HepG2 (cell line): ENCODE results near the gene CNN3. TPM values are rescaled to one million over a fixed set of nuclear protein-coding genes. Genes with fewer than 3 reads are reported as not detected.

Experiments used
- ATAC-seq: fragments of 200-7000 bp; cut with Tn5 transposase; 3 replicates; pipeline ENCODE4 v1.9.1; 2020; ENCODE audit warnings: mild to moderate bottlenecking, moderate library complexity
- BruUV-seq: library from RNA; stranded (reverse); fragments of 400-500 nt; replicated peaks from 2 replicates; lab custom pipeline; 2021; lab: Mats Ljungman, UMichigan
- CTCF ChIA-PET: fragments of 300-600 bp; formaldehyde crosslinking; extraction: SDS; loops from one replicate; lab custom pipeline; 2021; ENCODE audit warnings: low total read pairs, inconsistent platforms, low intra/inter-chr PET ratio; lab: Yijun Ruan, JAX
- POLR2A ChIA-PET: fragments of 350-600 bp; sonication (Branson Sonifier 250); formaldehyde crosslinking; loops from one replicate; lab custom pipeline; 2020; ENCODE audit warnings: antibody characterized with exemption, inconsistent platforms; lab: Yijun Ruan, JAX
- DNase-seq: peaks from one replicate; pipeline ENCODE4 v3.0.0-alpha.2; 2015; ENCODE audit warnings: low spot score
- FAIRE-seq: peaks from 3 replicates; lab custom pipeline; 2011; peaks lifted over from hg19 to GRCh38; lab: Jason Lieb, UNC
- H2AFZ ChIP-seq: one replicate; pipeline ENCODE4 v1.6.1; 2011; ENCODE audit warnings: low read length, inconsistent platforms
- H3K27ac ChIP-seq: fragments of 300-600 bp; 3 replicates; pipeline ENCODE4 v1.8.0; 2011; ENCODE audit warnings: mixed run types, mild to moderate bottlenecking, mixed read lengths, low read length, inconsistent platforms; ENCODE audit not compliant: insufficient read depth; ENCODE audit errors: extremely low read length
- H3K27me3 ChIP-seq, 2 experiments: fragments of 200-600 bp in 1 of 2; 2 replicates in 1 of 2; 3 replicates in 1 of 2; pipeline versions ENCODE4 v1.6.0 to v1.8.0; 2011; ENCODE audit warnings: low read length in 2 of 2, mild to moderate bottlenecking in 2 of 2, moderate library complexity in 2 of 2, inconsistent platforms in 1 of 2; ENCODE audit not compliant: insufficient read depth in 2 of 2, control insufficient read depth in 1 of 2
- H3K36me3 ChIP-seq, 2 experiments: fragments of 200-600 bp in 1 of 2; replicated peaks in 1 of 2; 2 replicates in 1 of 2; 3 replicates in 1 of 2; pipeline versions ENCODE4 v1.5.1 to v1.8.0; 2011; ENCODE audit warnings: low read length in 2 of 2, inconsistent platforms in 1 of 2; ENCODE audit not compliant: insufficient read depth in 2 of 2, control insufficient read depth in 1 of 2
- H3K4me1 ChIP-seq: 2 replicates; pipeline ENCODE4 v1.5.1; 2012; ENCODE audit warnings: low read length, inconsistent platforms; ENCODE audit not compliant: insufficient read depth
- H3K4me2 ChIP-seq: 2 replicates; pipeline ENCODE4 v1.6.0; 2011; ENCODE audit warnings: low read depth, low read length, inconsistent platforms
- H3K4me3 ChIP-seq, 3 experiments: fragments of 200-600 bp in 1 of 3; sonication (generic), shearing (Covaris generic) in 1 of 3; replicated peaks in 1 of 3; 2 replicates each; pipeline ENCODE4 v1.5.1; 2011 to 2016; ENCODE audit warnings: low read length in 3 of 3, inconsistent platforms in 2 of 3, low read depth in 2 of 3, mild to moderate bottlenecking in 2 of 3, control low read depth in 1 of 3, mixed read lengths in 1 of 3; ENCODE audit not compliant: insufficient read depth in 1 of 3
- H3K79me2 ChIP-seq: one replicate; pipeline ENCODE4 v1.6.1; 2011; ENCODE audit warnings: low read length, inconsistent platforms; ENCODE audit not compliant: insufficient read depth
- H3K9ac ChIP-seq: 2 replicates; pipeline ENCODE4 v1.6.0; 2011; ENCODE audit warnings: mild to moderate bottlenecking, low read depth, low read length, inconsistent platforms; ENCODE audit not compliant: insufficient read depth
- H3K9me3 ChIP-seq: 2 replicates; pipeline ENCODE4 v1.5.1; 2012; ENCODE audit warnings: mild to moderate bottlenecking, low read length
- H4K20me1 ChIP-seq: 2 replicates; pipeline ENCODE4 v1.6.0; 2011; ENCODE audit warnings: inconsistent platforms, mild to moderate bottlenecking, low read length, moderate library complexity; ENCODE audit not compliant: insufficient read depth
- ATF7 ChIP-seq, 2 experiments: fragments of 450-650 bp in 1 of 2; sonication (generic) in 1 of 2; formaldehyde crosslinking in 1 of 2; IDR thresholded peaks; 2 replicates each; pipeline versions ENCODE4 v1.4.0 to v1.6.1; 2016 to 2020; ENCODE audit warnings: antibody characterized with exemption in 1 of 2, mild to moderate bottlenecking in 1 of 2, missing genetic modification reagents in 1 of 2
- MEIS1 ChIP-seq: sonication (generic); formaldehyde crosslinking; IDR thresholded peaks from 2 replicates; pipeline ENCODE4 v1.9.0; 2021; ENCODE audit warnings: mild to moderate bottlenecking, missing genetic modification reagents, moderate library complexity, borderline replicate concordance
- NFKB2 ChIP-seq: sonication (generic); formaldehyde crosslinking; IDR thresholded peaks from 2 replicates; pipeline ENCODE4 v1.4.0; 2020; ENCODE audit warnings: missing genetic modification reagents, borderline replicate concordance
- NR2F6 ChIP-seq, 2 experiments: IDR thresholded peaks; 2 replicates each; pipeline ENCODE4 v1.6.1; 2016; ENCODE audit warnings: antibody characterized with exemption in 1 of 2, mild to moderate bottlenecking in 1 of 2
- PHF20 ChIP-seq: sonication (generic); formaldehyde crosslinking; IDR thresholded peaks from 2 replicates; pipeline ENCODE4 v1.5.0; 2020; ENCODE audit warnings: mild to moderate bottlenecking, missing genetic modification reagents
- RXRB ChIP-seq: IDR thresholded peaks from 2 replicates; pipeline ENCODE4 v1.6.1; 2016; ENCODE audit warnings: borderline replicate concordance, missing genetic modification reagents, missing compliant biosample characterization
- SMAD9 ChIP-seq: sonication (generic); formaldehyde crosslinking; IDR thresholded peaks from 2 replicates; pipeline ENCODE4 v1.5.1; 2020; ENCODE audit warnings: mild to moderate bottlenecking, missing genetic modification reagents
- SMARCE1 ChIP-seq: fragments of 450-650 bp; IDR thresholded peaks from 2 replicates; pipeline ENCODE4 v1.6.1; 2017; ENCODE audit warnings: borderline replicate concordance
- ZNF256 ChIP-seq: sonication (generic); formaldehyde crosslinking; conservative IDR thresholded peaks from 2 replicates; pipeline ENCODE4 v1.4.0; 2020; ENCODE audit warnings: missing genetic modification reagents
- ZNF335 ChIP-seq: sonication (generic); formaldehyde crosslinking; IDR thresholded peaks from 2 replicates; pipeline ENCODE4 v1.4.0; 2020; ENCODE audit warnings: missing genetic modification reagents
- ZNF496 ChIP-seq: sonication (generic); formaldehyde crosslinking; IDR thresholded peaks from 2 replicates; pipeline ENCODE4 v1.8.1; 2023; ENCODE audit warnings: mild to moderate bottlenecking, moderate library complexity, missing genetic modification reagents; ENCODE audit not compliant: insufficient replicate concordance
- ZSCAN30 ChIP-seq: sonication (generic); formaldehyde crosslinking; IDR thresholded peaks from 2 replicates; pipeline ENCODE4 v1.5.0; 2020; ENCODE audit warnings: mild to moderate bottlenecking, missing genetic modification reagents
- WGBS: methylation state at CpG from one replicate; pipeline ENCODE4 v1.1.6; 2017; ENCODE audit warnings: low lambda C conversion rate; 5-methylcytosine and 5-hydroxymethylcytosine counted together
- in situ Hi-C: cut with HindIII; loops from 2 replicates; pipeline ENCODE4 v1.10.0; 2017; ENCODE audit warnings: low pct_unique_long_range_greater_than_20kb; ENCODE audit not compliant: extremely low pct_ligation_motif_present
- intact Hi-C: fragments of 100-400 bp; cut with micrococcal nuclease; formaldehyde crosslinking; loops from one replicate; pipeline ENCODE4 v1.10.0; 2022; ENCODE audit not compliant: unreplicated experiment
- polyA plus RNA-seq, 8 experiments: library from polyadenylated mRNA; depleted of rRNA in 3 of 8; stranded (reverse) in 7 of 8; unstranded in 1 of 8; fragments of >200 nt; fragmentation: Illumina TruSeq in 4 of 8; extraction: Trizol in 4 of 8; gene quantifications; 2 replicates each; pipeline versions ENCODE4 v1.2.1 to v1.2.3, GENCODE V29; 2011 to 2016; ENCODE audit warnings: low read depth in 4 of 8, missing spikeins in 1 of 8, mixed read lengths in 1 of 8; ENCODE audit not compliant: insufficient read depth in 1 of 8
- total RNA-seq, 5 experiments: library from RNA; depleted of rRNA; stranded (reverse); fragments of >200 nt; fragmentation: Illumina TruSeq; extraction: Trizol; gene quantifications; 2 replicates each; pipeline ENCODE4 v1.2.3, GENCODE V29; 2016; ENCODE audit warnings: low read depth in 1 of 5
- TF ChIP-seq, protein P1 (sequence below): sonication (generic); formaldehyde crosslinking; IDR thresholded peaks from 2 replicates; pipeline ENCODE4 v1.9.0; 2021; ENCODE audit warnings: missing genetic modification reagents, mild to moderate bottlenecking, borderline replicate concordance
- TF ChIP-seq, protein P2 (sequence below): IDR thresholded peaks from 2 replicates; pipeline ENCODE4 v1.6.1; 2018; ENCODE audit warnings: missing genetic modification reagents

The CNN3 gene
- total and polyA plus RNA-seq, 2 of the 13 experiments (the other 11 are each of a cell fraction or from before 2014, with no cell fraction given), result 113 to 223 TPM

DNA sequence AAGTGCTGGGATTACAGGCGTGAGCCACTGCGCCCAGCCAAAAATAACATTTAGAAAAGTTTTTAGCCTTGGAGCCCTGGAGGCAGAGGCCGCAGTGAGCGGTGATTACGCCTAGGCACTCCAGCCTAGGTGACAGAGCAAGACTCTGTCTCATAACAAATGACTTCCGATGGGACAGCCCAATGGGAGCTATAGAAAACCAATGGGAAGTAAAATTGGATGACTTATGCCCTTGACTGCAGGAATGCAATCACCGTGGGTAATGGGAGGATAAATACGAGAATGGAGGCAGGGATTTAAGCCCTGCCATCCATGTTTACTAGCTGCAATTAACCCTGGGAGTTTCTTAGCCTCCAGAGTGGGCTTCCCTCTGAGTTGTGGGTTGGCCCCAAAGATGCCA lies 37.0 kb upstream of the CNN3 start:
- Histone ChIP-seq H3K9ac (no peak overlapping the region), H3K4me2 (no peak overlapping the region), H4K20me1 (no peaks in the 10 kb centered on the region), H2AFZ (no peak overlapping the region), H3K79me2 (no peaks in the 10 kb centered on the region), H3K9me3 (no peaks in the 10 kb centered on the region), H3K27ac (peak overlapping the region; percentile 96), H3K27me3 (no peaks in the 10 kb centered on the region), H3K36me3 (no peaks in the 10 kb centered on the region), H3K4me1 (peaks cover 43% of the 10 kb centered on the region), H3K4me3 (no peak overlapping the region)
- TF ChIP-seq RXRB, result no peak
- no peak for TF ChIP-seq ZNF335 (CRISPR knock-in tag)
- no peak for TF ChIP-seq ZSCAN30 (CRISPR knock-in tag)
- no peak for TF ChIP-seq ATF7 (IDR thresholded peaks at IDR 0.05)
- no peak for TF ChIP-seq ATF7 (CRISPR knock-in tag; IDR thresholded peaks at IDR 0.05)
- no peak for TF ChIP-seq NFKB2 (CRISPR knock-in tag)
- no peak for TF ChIP-seq MEIS1
- TF ChIP-seq NR2F6 (IDR thresholded peaks at IDR 0.05), result no peak
- no peak for TF ChIP-seq NR2F6 (CRISPR knock-in tag; IDR thresholded peaks at IDR 0.05)
- TF ChIP-seq, protein P1, sequence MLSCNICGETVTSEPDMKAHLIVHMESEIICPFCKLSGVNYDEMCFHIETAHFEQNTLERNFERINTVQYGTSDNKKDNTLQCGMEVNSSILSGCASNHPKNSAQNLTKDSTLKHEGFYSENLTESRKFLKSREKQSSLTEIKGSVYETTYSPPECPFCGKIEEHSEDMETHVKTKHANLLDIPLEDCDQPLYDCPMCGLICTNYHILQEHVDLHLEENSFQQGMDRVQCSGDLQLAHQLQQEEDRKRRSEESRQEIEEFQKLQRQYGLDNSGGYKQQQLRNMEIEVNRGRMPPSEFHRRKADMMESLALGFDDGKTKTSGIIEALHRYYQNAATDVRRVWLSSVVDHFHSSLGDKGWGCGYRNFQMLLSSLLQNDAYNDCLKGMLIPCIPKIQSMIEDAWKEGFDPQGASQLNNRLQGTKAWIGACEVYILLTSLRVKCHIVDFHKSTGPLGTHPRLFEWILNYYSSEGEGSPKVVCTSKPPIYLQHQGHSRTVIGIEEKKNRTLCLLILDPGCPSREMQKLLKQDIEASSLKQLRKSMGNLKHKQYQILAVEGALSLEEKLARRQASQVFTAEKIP (CRISPR knock-in tag), result no peak
- TF ChIP-seq, protein P2, sequence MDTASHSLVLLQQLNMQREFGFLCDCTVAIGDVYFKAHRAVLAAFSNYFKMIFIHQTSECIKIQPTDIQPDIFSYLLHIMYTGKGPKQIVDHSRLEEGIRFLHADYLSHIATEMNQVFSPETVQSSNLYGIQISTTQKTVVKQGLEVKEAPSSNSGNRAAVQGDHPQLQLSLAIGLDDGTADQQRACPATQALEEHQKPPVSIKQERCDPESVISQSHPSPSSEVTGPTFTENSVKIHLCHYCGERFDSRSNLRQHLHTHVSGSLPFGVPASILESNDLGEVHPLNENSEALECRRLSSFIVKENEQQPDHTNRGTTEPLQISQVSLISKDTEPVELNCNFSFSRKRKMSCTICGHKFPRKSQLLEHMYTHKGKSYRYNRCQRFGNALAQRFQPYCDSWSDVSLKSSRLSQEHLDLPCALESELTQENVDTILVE (CRISPR knock-in tag), result no peak
- no peak for TF ChIP-seq ZNF256 (CRISPR knock-in tag)
- no peak for TF ChIP-seq ZNF496 (CRISPR knock-in tag)
- no peak for TF ChIP-seq SMARCE1
- TF ChIP-seq PHF20 (CRISPR knock-in tag), result no peak
- no peak for TF ChIP-seq SMAD9
- DNase-seq (no peak), ATAC-seq (no peak), FAIRE-seq (no peak)
- in situ Hi-C loops (no loop called here), intact Hi-C loops (loop anchor here (2.0 to 5.0 kb wide), 3 partner anchors 21 to 78 kb away; partner anchors contain the start of gene CNN3)
- POLR2A ChIA-PET, result no interaction called here
- no TSS peak for BruUV-seq
- CTCF ChIA-PET, result no interaction called here
- 86% methylated on average over 8 of the region's 8 CpGs for WGBS
